H1 (cell line): ENCODE data around the gene C2orf92. TPM values are rescaled to one million over a fixed set of nuclear protein-coding genes. Genes with fewer than 3 reads are reported as not detected.

Experiments
- POLR2A ChIP-seq, 2 experiments: IDR thresholded peaks; 1 replicate in 1 of 2; 2 replicates in 1 of 2; pipeline ENCODE4 v1.6.1; 2011; ENCODE audit warnings: low read depth in 2 of 2, low read length in 2 of 2, mild to moderate bottlenecking in 2 of 2; ENCODE audit errors: control extremely low read depth in 1 of 2
- USF2 ChIP-seq: IDR thresholded peaks from 2 replicates; pipeline ENCODE4 v1.6.1; 2011; ENCODE audit warnings: low read length, improper control_type of control experiment
- polyA plus RNA-seq, 7 experiments: library from polyadenylated mRNA; depleted of rRNA in 3 of 7; stranded (reverse) in 5 of 7; unstranded in 2 of 7; fragments of >200 nt in 5 of 7; fragments of 200-250 nt in 2 of 7; gene quantifications; 1 replicate in 5 of 7; 2 replicates in 1 of 7; 4 replicates in 1 of 7; pipeline versions ENCODE4 v1.2.1 to v1.2.3, GENCODE V29; 2011 to 2013; ENCODE audit warnings: missing spikeins in 2 of 7, mixed read lengths in 2 of 7
- total RNA-seq: library from RNA; stranded (reverse); fragmentation: NEBNext Ultra II Directional; extraction: Animal tissue kit (Norgen Biotek cat#: 25700); gene quantifications from 2 replicates; pipeline ENCODE4 v1.2.1, GENCODE V29; 2021

C2orf92 gene
- total and polyA plus RNA-seq, 2 of the 8 experiments (the other 6 are each of a cell fraction or from before 2014, with no cell fraction given) = 2.3 to 3.7 TPM

DNA sequence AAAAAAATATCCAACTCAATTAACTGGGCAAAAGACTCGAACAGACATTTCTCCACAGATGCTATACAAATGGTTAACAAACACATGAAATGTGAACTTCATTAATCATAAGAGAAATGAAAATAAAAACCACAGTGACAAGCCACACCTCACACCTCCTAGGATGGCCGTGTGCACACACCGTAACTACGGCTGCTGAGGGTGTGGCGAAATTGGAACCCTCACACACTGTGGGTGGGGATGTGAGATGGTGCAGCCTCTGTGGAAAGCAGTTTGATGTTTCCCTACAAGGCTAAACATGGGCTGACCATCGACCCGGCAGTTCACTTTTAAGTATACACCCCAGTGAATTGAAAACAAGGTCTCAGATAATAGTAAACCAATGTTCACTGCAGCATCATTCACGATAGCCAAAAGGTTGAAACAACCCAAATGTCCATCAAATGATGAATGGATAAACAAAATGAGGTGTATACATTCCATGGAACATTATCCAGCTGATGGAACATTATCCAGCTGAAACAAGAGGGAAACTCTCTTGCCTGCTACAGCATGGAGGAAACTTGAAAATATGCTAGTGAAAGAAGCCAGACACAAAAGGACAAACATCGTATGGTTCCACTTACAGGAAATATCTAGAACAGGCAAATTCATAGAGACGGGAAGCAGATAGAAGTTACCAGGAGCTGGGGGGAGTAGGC lies 76.1 kb downstream of the C2orf92 start (continued):
- TF ChIP-seq USF2 (no peak), POLR2A (IDR thresholded peaks at IDR 0.05; ENCODE audit: control extremely low read depth in 1 of 2, low read depth in 2 of 2, low read length in 2 of 2) (no peak)
